ENCODE results near the gene TRIM17. TPM values are rescaled to one million over a fixed set of nuclear protein-coding genes. Genes with fewer than 3 reads are reported as not detected.
A peak's percentile ranks its signal among the peaks of the same experiment; 100 is the strongest.

TRIM17 gene
- total RNA-seq, 2 experiments from 2014 or later, result 1.9 to 2.7 TPM

DNA sequence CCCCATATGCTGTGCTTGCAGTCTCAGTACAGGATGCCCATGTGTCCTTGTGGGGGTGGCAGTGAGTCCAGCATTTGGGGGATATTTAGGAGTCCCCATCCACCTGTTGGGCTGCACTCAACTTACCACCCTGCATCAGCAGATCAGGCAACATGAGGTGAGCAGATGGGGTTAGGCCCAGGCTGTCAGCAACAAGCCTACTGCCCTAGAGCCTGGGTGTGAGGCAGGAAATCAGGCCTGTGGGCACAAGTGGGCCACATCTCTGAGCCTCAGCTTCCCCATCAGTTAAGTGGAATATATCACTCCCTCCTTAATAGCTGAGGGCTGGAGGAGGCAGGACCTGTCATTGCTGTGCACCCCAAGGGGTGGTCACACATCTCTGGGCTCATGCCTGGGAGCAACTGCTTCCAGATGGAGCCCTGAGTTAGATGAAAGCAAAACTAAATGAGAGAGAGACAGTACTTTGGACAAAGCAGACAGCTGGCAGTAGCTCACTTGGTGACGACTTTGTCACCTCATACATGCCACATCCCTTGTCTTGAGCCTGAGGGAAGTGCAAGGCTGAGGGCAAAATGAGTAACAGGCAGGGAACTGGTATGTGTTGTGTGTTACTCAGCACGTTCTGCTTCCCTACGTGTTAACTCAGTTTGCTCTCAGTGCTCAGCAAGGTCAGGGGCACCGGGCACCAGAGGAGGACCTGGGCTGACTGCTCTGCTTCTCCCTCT, 58.5 kb downstream of the TRIM17 start:
- ATAC-seq (peak; percentile 81), DNase-seq (peak; percentile 25)
- ChIA-PET POLR2A (interaction anchor here (0.8 kb wide), 1 partner anchor 39 kb away, joined by 3 read pairs; no protein-coding TSS in a partner anchor), CTCF (no interaction called here)
- TF ChIP-seq, protein P1, sequence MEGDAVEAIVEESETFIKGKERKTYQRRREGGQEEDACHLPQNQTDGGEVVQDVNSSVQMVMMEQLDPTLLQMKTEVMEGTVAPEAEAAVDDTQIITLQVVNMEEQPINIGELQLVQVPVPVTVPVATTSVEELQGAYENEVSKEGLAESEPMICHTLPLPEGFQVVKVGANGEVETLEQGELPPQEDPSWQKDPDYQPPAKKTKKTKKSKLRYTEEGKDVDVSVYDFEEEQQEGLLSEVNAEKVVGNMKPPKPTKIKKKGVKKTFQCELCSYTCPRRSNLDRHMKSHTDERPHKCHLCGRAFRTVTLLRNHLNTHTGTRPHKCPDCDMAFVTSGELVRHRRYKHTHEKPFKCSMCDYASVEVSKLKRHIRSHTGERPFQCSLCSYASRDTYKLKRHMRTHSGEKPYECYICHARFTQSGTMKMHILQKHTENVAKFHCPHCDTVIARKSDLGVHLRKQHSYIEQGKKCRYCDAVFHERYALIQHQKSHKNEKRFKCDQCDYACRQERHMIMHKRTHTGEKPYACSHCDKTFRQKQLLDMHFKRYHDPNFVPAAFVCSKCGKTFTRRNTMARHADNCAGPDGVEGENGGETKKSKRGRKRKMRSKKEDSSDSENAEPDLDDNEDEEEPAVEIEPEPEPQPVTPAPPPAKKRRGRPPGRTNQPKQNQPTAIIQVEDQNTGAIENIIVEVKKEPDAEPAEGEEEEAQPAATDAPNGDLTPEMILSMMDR (IDR thresholded peaks at IDR 0.05), result no peak
- Mint-ChIP-seq H3K27me3 (no peaks in the 10 kb centered on the region), H3K9me3 (no peaks in the 10 kb centered on the region), H3K4me1 (ENCODE audit: low read depth) (no peaks in the 10 kb centered on the region), H3K36me3 (ENCODE audit: low read depth) (no peaks in the 10 kb centered on the region), H3K27ac (peak overlapping the region; percentile 44), H3K4me3 (no peak overlapping the region)
- intact Hi-C loops (cut with micrococcal nuclease), result no loop called here

Small RNA genes within 50 kb of the gene (microRNA-seq; reads per million reads assigned to microRNA genes)
- gene MIR4666A (ENCODE audit: borderline microRNAs expressed, borderline replicate concordance), result not detected
- 0.91 reads per million for gene MIR6742 (ENCODE audit: borderline microRNAs expressed, borderline replicate concordance)

Other genes starting within 250 kb of the TRIM17 start
- gene OBSCN, start 208.8 kb downstream of the TRIM17 start, total RNA-seq, result 10 to 100 TPM; 21.6 to 23.7 TPM
- gene TRIM11, start 10.0 kb downstream of the TRIM17 start, total RNA-seq, result 10 to 100 TPM; 30.7 to 32.1 TPM
- gene RNF187, start 70.5 kb upstream of the TRIM17 start, total RNA-seq, result 100 to 1,000 TPM; 147 TPM